Lung (tissue), 12 donors: ENCODE data around the gene ATP11A. TPM values are rescaled to one million over a fixed set of nuclear protein-coding genes. Genes with fewer than 3 reads are reported as not detected.

Source experiments
- ATAC-seq: fragments of 200-7000 bp; cut with Tn5 transposase; one replicate; pipeline ENCODE4 v1.9.1; 2020; ENCODE audit warnings: moderate number of reproducible peaks; ENCODE audit not compliant: insufficient read depth, low FRiP score
- DNase-seq, 3 donors: peaks; one replicate each; pipeline ENCODE4 v3.0.0-alpha.2; 2013 to 2017
- H3K27ac ChIP-seq, 2 donors: one replicate each; pipeline ENCODE4 v1.5.1; 2013; ENCODE audit warnings: mild to moderate bottlenecking in 2 of 2, moderate library complexity in 2 of 2, control low read depth in 1 of 2, inconsistent platforms in 1 of 2, low read depth in 1 of 2, low read length in 1 of 2
- H3K27me3 ChIP-seq, 3 donors: one replicate each; pipeline ENCODE4 v1.5.1; 2013; ENCODE audit warnings: low read length in 2 of 3; ENCODE audit not compliant: control insufficient read depth in 3 of 3, insufficient read depth in 3 of 3
- H3K36me3 ChIP-seq, 4 donors: one replicate each; pipeline ENCODE4 v1.5.1; 2013; ENCODE audit warnings: low read length in 4 of 4, mild to moderate bottlenecking in 1 of 4, moderate library complexity in 1 of 4; ENCODE audit not compliant: control insufficient read depth in 4 of 4, insufficient read depth in 4 of 4
- H3K4me1 ChIP-seq, 5 donors: one replicate each; pipeline ENCODE4 v1.5.1; 2013; ENCODE audit warnings: low read length in 5 of 5, mild to moderate bottlenecking in 2 of 5, moderate library complexity in 1 of 5; ENCODE audit not compliant: control insufficient read depth in 5 of 5, insufficient read depth in 5 of 5
- H3K4me3 ChIP-seq: one replicate; pipeline ENCODE4 v1.5.1; 2013; ENCODE audit warnings: mild to moderate bottlenecking, control low read depth, moderate library complexity
- H3K9ac ChIP-seq, 2 donors: one replicate each; pipeline ENCODE4 v1.5.1; 2013; ENCODE audit warnings: low read length in 2 of 2, control low read depth in 1 of 2; ENCODE audit not compliant: insufficient read depth in 1 of 2
- H3K9me3 ChIP-seq, 4 donors: one replicate each; pipeline ENCODE4 v1.5.1; 2013; ENCODE audit warnings: low read length in 3 of 4, mild to moderate bottlenecking in 1 of 4, moderate library complexity in 1 of 4; ENCODE audit not compliant: control insufficient read depth in 4 of 4, insufficient read depth in 3 of 4
- WGBS, 2 donors: extraction: QIAGEN DNeasy Blood & Tissue Kit; methylation state at CpG; one replicate each; pipeline ENCODE4 v1.1.7; 2013; 5-methylcytosine and 5-hydroxymethylcytosine counted together
- polyA plus RNA-seq, 2 donors: library from polyadenylated mRNA; stranded (reverse); fragments of 200-250 nt; gene quantifications; one replicate each; pipeline ENCODE4 v1.2.1, GENCODE V29; 2013
- total RNA-seq, 2 donors: library from RNA; depleted of rRNA in 1 of 2; stranded (reverse); fragments of >200 nt in 1 of 2; gene quantifications; one replicate each; pipeline ENCODE4 v1.2.1, GENCODE V29; 2014 to 2021
- TF ChIP-seq, protein P1 (sequence below): IDR thresholded peaks from 2 replicates; pipeline ENCODE4 v1.5.1; 2012; ENCODE audit warnings: mild to moderate bottlenecking; ENCODE audit errors: control extremely low read depth, extremely low read depth
- donor health status: control.
- donor health status: control.
- donor health status: Bipolar disorder and iron deficiency.
- donor health status: healthy.
- donor health status: DM: yes; HTN: yes; CAD: no.

ATP11A gene
- total and polyA plus RNA-seq, 4 donors = 46.3 to 317 (median 162) TPM

- Histone ChIP-seq H3K36me3 (peaks cover 7 to 51% (median 17%) of the 10 kb centered on the region in 4 donors), H3K27ac (no peak overlapping the region), H3K4me1 (peaks cover 0 to 4% (median 0%) of the 10 kb centered on the region in 5 donors), H3K9me3 (peaks cover 0 to 8% (median 1%) of the 10 kb centered on the region in 4 donors), H3K27me3 (no peaks in the 10 kb centered on the region), H3K9ac (no peak overlapping the region), H3K4me3 (no peak overlapping the region)
- TF ChIP-seq, protein P1, sequence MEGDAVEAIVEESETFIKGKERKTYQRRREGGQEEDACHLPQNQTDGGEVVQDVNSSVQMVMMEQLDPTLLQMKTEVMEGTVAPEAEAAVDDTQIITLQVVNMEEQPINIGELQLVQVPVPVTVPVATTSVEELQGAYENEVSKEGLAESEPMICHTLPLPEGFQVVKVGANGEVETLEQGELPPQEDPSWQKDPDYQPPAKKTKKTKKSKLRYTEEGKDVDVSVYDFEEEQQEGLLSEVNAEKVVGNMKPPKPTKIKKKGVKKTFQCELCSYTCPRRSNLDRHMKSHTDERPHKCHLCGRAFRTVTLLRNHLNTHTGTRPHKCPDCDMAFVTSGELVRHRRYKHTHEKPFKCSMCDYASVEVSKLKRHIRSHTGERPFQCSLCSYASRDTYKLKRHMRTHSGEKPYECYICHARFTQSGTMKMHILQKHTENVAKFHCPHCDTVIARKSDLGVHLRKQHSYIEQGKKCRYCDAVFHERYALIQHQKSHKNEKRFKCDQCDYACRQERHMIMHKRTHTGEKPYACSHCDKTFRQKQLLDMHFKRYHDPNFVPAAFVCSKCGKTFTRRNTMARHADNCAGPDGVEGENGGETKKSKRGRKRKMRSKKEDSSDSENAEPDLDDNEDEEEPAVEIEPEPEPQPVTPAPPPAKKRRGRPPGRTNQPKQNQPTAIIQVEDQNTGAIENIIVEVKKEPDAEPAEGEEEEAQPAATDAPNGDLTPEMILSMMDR = no peak
- 93 to 95% methylated on average over 29 of the region's 29 CpGs for WGBS, 2 donors
- ATAC-seq = no peak
- no peak for DNase-seq
Measured at GRCh38 chr13:112819816-112820215, 130.0 kb downstream of the ATP11A start.

DNA sequence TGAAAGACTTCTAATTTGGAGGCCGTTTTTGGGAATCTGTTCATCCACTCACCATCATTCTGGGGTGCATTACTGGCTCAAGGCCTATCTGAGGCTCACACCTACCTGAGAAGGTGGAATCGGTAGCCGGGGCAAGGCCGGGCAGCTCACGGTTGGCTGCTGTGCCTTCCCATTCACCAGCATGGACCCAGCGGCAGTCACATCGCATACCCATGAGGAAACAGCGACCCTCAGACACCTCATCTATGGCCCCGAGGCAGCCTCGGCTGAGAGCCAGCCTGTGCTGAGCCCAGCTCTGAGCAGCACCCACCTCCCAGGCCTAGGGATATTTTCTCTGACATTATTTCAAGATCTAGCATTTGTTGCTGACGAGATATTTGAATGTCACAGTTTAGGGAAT is 130.5 kb downstream of the ATP11A start:
- DNase-seq = no peak
- ATAC-seq = no peak
- TF ChIP-seq, protein P1 = no peak
- H3K27me3 ChIP-seq = no peaks in the 10 kb centered on the region
- no peak overlapping the region for H3K4me3 ChIP-seq
- H3K27ac ChIP-seq = no peak overlapping the region
- H3K4me1 ChIP-seq = peaks cover 0 to 2% (median 0%) of the 10 kb centered on the region in 5 donors
- peaks cover 0 to 6% (median 1%) of the 10 kb centered on the region in 4 donors for H3K9me3 ChIP-seq
- H3K9ac ChIP-seq = no peak overlapping the region
- peaks cover 7 to 46% (median 16%) of the 10 kb centered on the region in 4 donors for H3K36me3 ChIP-seq
- 94 to 95% methylated on average over 11 of the region's 11 CpGs for WGBS, 2 donors

- H3K4me3 ChIP-seq = no peak overlapping the region
- no peaks in the 10 kb centered on the region for H3K27me3 ChIP-seq
- TF ChIP-seq, protein P1 = no peak
- WGBS, 2 donors = 88 to 89% methylated on average over 19 of the region's 19 CpGs
- peaks cover 0 to 2% (median 1%) of the 10 kb centered on the region in 4 donors for H3K9me3 ChIP-seq
- no peaks in the 10 kb centered on the region for H3K4me1 ChIP-seq
- H3K27ac ChIP-seq = no peak overlapping the region
- no peak overlapping the region for H3K9ac ChIP-seq
- DNase-seq (no peak), ATAC-seq (no peak)
- H3K36me3 ChIP-seq = peaks cover 9 to 42% (median 17%) of the 10 kb centered on the region in 4 donors
Measured at GRCh38 chr13:112821340-112822055, 131.7 kb downstream of the ATP11A start.
